Measurements from ENCODE around the gene PCSK6. TPM values are rescaled to one million over a fixed set of nuclear protein-coding genes. Genes with fewer than 3 reads are reported as not detected.

Gene PCSK6
- total RNA-seq, 1 experiment from 2014 or later = 26.3 TPM

DNA sequence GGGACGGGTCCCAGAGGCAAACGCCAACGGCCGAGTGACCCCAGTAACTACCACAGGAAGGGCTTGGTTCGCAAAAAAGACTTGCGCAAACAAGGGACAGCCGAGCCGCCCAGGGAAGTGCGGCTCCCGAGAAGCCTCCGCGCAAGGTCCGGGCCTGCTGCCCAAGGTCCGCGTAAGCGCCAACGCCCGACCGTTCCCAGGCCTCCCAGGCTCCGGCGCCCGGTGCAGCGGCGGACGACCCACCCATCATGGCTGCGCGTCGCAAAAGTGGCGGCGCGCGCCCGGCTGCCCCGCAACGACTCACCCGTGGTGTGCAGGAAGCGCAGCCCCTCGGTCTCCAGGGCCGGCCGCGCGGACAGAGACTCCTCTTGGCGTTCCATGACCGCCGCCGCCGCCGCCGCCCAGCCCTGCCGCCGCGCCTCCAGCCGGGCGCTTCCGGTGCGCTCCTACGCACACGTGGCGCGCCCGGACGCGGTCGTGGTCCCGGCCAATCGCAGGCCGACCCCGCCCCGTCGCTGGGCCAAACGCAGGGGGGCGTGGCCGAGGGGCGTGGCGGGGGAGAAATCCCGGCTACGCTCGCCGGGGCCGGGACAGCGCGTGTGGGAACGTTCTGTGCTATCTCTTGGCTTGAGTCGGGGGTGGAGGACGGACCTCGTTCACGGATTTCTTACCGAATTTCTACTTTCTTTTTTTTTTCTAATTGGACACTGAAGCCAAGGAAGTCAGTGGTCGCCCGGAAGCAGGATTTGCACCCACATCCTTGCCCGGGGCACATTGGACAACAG, 212.3 kb downstream of the PCSK6 start, which contains the start of gene SELENOS:
TSS of gene SELENOS (minus strand) at position 448 of the 785 bp plus-strand sequence. CDS start at position 380, 68 bp downstream.
- intact Hi-C loops (cut with micrococcal nuclease; ENCODE audit: unreplicated experiment) = loop anchor here (1.0 kb wide), 1 partner anchor 26 kb away; no protein-coding TSS in a partner anchor
- peak within 1 kb of the TSS; percentile 47; the same call in 1 of the 2 replicates for H3K27ac ChIP-seq
- H3K79me2 ChIP-seq (ENCODE audit: low read depth) = peaks cover 24% of the 10 kb centered on the region
- H3F3A ChIP-seq (ENCODE audit: insufficient read depth, low read depth) = peaks cover 23% of the 10 kb centered on the region; the same call in 1 of the 2 replicates
- ChIA-PET CTCF (no interaction called here), POLR2A (ENCODE audit: unreplicated experiment) (no interaction called here)
- BruUV-seq (replicated peaks) = TSS peak; percentile 57
- peak within 1 kb of the TSS; percentile 82 for H2AFZ ChIP-seq
- TF ChIP-seq EZH2 (IDR thresholded peaks at IDR 0.05; ENCODE audit: low read depth) = no peak
- TF ChIP-seq, protein P1, sequence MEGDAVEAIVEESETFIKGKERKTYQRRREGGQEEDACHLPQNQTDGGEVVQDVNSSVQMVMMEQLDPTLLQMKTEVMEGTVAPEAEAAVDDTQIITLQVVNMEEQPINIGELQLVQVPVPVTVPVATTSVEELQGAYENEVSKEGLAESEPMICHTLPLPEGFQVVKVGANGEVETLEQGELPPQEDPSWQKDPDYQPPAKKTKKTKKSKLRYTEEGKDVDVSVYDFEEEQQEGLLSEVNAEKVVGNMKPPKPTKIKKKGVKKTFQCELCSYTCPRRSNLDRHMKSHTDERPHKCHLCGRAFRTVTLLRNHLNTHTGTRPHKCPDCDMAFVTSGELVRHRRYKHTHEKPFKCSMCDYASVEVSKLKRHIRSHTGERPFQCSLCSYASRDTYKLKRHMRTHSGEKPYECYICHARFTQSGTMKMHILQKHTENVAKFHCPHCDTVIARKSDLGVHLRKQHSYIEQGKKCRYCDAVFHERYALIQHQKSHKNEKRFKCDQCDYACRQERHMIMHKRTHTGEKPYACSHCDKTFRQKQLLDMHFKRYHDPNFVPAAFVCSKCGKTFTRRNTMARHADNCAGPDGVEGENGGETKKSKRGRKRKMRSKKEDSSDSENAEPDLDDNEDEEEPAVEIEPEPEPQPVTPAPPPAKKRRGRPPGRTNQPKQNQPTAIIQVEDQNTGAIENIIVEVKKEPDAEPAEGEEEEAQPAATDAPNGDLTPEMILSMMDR (conservative IDR thresholded peaks at IDR 0.05) = no peak
- H3K27me3 ChIP-seq (ENCODE audit: insufficient read depth, low read depth) = no peaks in the 10 kb centered on the region
- peak; percentile 68 to 91 for DNase-seq
- peaks cover 22% of the 10 kb centered on the region for H3K36me3 ChIP-seq (ENCODE audit: low read depth)
- peaks cover 18% of the 10 kb centered on the region for H3K4me1 ChIP-seq (replicated peaks; ENCODE audit: insufficient read depth)
- H3K4me2 ChIP-seq = peak within 1 kb of the TSS; percentile 87
- H3K4me3 ChIP-seq = peak within 1 kb of the TSS; percentile 81
- H4K20me1 ChIP-seq (ENCODE audit: insufficient read depth) = peaks cover 10% of the 10 kb centered on the region
- H3K9me2 ChIP-seq (ENCODE audit: insufficient read depth) = no peaks in the 10 kb centered on the region
- no peaks in the 10 kb centered on the region for H3K9me3 ChIP-seq (ENCODE audit: insufficient read depth, low read depth)

DNA sequence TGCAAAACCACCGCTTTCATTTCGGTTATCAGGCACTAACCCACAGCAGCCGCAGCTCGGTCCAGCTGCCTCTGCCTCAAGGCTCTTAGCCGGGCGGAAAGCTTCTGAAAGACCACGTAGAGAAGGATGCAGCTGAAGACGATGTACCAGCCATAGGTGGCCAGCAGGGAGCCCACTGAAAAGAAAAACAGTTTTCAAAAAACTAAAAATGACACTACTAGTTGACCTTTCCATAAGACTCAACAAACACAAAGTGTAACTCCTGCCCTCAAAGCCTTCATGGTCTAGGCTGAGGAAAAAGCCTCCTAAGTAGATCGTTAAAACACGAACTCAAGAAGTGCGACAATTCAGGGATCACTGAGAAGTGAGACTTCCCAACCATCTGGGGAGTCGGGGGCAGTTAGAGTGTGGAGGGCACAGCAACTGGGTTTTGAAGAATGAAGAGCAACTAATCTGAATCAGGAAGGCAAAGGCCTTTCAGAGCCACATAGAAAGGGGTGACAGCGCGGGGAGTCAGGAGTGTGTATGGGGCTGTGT, 212.9 kb downstream of the PCSK6 start:
- ChIA-PET POLR2A (ENCODE audit: unreplicated experiment) (no interaction called here), CTCF (no interaction called here)

DNA sequence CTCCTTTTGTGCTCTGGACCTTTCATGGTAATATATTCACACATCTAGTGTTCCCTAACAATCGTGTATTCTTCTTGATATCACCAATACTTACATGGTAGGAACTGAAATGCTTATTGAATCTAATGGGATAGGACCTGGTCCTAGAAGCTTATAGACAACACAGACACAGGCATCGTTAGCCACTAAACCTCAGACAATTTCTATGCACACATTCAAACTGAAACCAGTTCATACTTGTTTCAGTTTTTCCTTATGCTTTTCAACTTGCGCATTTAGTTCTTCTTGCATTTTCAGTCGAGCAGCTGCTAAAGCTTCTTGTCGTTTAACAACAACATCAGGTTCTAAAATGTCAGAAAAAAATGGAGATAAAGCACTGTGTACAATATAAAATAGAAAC, 214.5 kb downstream of the PCSK6 start:
- no TSS peak for BruUV-seq (replicated peaks)
- intact Hi-C loops (cut with micrococcal nuclease; ENCODE audit: unreplicated experiment) = no loop called here
- Histone ChIP-seq H3K27me3 (ENCODE audit: insufficient read depth, low read depth) (no peaks in the 10 kb centered on the region), H3K36me3 (ENCODE audit: low read depth) (peaks cover 29% of the 10 kb centered on the region), H3F3A (ENCODE audit: insufficient read depth, low read depth) (peaks cover 27% of the 10 kb centered on the region; the same call in 1 of the 2 replicates), H3K9me3 (ENCODE audit: insufficient read depth, low read depth) (no peaks in the 10 kb centered on the region), H3K4me3 (no peak overlapping the region), H3K4me2 (no peak overlapping the region), H3K9me2 (ENCODE audit: insufficient read depth) (no peaks in the 10 kb centered on the region), H2AFZ (no peak overlapping the region), H3K79me2 (ENCODE audit: low read depth) (peaks cover 24% of the 10 kb centered on the region), H3K4me1 (replicated peaks; ENCODE audit: insufficient read depth) (peaks cover 18% of the 10 kb centered on the region), H4K20me1 (ENCODE audit: insufficient read depth) (peaks cover 14% of the 10 kb centered on the region), H3K27ac (no peak overlapping the region)
- no peak for DNase-seq
- ChIA-PET CTCF (no interaction called here), POLR2A (ENCODE audit: unreplicated experiment) (no interaction called here)
- TF ChIP-seq, protein P1 (conservative IDR thresholded peaks at IDR 0.05) = no peak
- no peak for TF ChIP-seq EZH2 (IDR thresholded peaks at IDR 0.05; ENCODE audit: low read depth)

More for the DNA sequence above, 212.9 kb downstream of the PCSK6 start:
- Histone ChIP-seq H3K27me3 (ENCODE audit: insufficient read depth, low read depth) (no peaks in the 10 kb centered on the region), H4K20me1 (ENCODE audit: insufficient read depth) (peaks cover 14% of the 10 kb centered on the region), H3K9me3 (ENCODE audit: insufficient read depth, low read depth) (no peaks in the 10 kb centered on the region), H3K36me3 (ENCODE audit: low read depth) (peaks cover 28% of the 10 kb centered on the region), H3K4me2 (peak overlapping the region; percentile 87), H3K79me2 (ENCODE audit: low read depth) (peaks cover 24% of the 10 kb centered on the region), H3K27ac (peak overlapping the region; percentile 47; the same call in 1 of the 2 replicates), H3K4me3 (peak overlapping the region; percentile 81), H3F3A (ENCODE audit: insufficient read depth, low read depth) (peaks cover 24% of the 10 kb centered on the region; the same call in 1 of the 2 replicates), H3K4me1 (replicated peaks; ENCODE audit: insufficient read depth) (peaks cover 18% of the 10 kb centered on the region), H3K9me2 (ENCODE audit: insufficient read depth) (no peaks in the 10 kb centered on the region), H2AFZ (peak overlapping the region; percentile 70)
- BruUV-seq (replicated peaks) = no TSS peak
- no peak for DNase-seq
- intact Hi-C loops (cut with micrococcal nuclease; ENCODE audit: unreplicated experiment) = loop anchor here (1.0 kb wide), 1 partner anchor 25 kb away; no protein-coding TSS in a partner anchor
- TF ChIP-seq, protein P1 (conservative IDR thresholded peaks at IDR 0.05) = peak; percentile 52; the same call in 1 of the 2 replicates
- no peak for TF ChIP-seq EZH2 (IDR thresholded peaks at IDR 0.05; ENCODE audit: low read depth)
